GM19043 (cell line): Measurements from ENCODE around the gene COL13A1.

Experiments
- ATAC-seq: cut with Tn5 transposase; IDR thresholded peaks from one replicate; pipeline ENCODE4 v1.9.1; 2021; ENCODE audit warnings: low read depth; ENCODE audit not compliant: unreplicated experiment

Gene COL13A1

DNA sequence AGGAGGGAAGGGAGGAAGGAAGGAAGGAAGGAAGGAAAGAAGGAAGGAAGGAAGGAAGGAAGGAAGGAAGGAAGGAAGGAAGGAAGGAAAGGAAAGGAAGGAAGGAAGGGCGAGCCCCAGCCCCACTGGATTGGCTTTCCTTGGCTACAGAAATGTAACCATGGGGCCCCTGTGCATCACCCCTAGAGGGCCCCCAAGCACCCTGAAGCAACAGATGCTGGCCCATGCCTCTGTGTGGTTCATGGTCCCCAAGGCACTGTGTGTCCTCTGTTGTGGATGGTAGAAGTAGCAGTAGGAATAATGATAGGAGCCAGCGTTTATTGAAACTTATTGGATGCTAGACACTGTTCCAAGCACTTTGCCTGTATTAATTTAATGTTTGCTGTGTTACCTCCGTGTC lies 134.4 kb downstream of the COL13A1 start:
- ATAC-seq: no peak

DNA sequence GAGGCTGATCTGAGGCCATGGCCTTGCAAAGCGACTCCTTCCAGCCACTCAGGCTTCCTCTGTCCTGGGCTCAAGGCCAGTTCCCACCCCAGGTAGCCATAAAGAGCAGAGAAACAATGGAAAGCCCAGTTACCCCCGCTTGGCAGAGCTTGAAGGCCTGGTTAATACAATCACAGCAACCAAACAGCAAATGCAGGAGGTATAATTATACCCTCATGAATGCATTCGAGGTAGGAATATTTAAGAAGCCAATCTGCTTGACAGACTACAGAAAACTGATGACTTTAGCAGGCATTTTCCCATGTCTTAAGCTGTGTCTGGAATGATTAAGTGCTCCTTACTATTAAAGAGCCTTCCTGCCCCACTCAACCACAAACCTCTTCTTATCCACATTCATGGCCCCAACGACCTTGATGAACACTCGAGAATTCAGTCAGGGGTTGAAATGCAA lies 136.9 kb downstream of the COL13A1 start:
- ATAC-seq: no peak

DNA sequence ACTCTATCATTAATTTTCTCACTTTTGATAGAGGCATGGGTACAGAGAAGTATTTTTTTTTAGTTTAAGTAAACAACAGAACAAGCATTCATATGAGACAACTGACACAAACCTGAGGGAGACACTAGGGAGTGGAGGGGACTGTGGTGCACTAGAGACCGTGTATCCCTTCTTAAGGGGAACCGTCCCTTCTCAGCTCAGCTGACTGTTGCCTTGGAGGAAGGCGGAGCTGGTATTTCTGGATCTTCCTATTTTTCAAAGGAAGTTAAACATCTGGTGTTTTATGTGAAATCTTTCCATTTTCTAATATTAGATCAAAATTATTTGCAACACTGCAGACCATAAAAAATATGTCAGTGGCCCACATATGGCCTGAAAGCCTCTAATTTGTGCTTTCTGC lies 137.4 kb downstream of the COL13A1 start:
- ATAC-seq: no peak

DNA sequence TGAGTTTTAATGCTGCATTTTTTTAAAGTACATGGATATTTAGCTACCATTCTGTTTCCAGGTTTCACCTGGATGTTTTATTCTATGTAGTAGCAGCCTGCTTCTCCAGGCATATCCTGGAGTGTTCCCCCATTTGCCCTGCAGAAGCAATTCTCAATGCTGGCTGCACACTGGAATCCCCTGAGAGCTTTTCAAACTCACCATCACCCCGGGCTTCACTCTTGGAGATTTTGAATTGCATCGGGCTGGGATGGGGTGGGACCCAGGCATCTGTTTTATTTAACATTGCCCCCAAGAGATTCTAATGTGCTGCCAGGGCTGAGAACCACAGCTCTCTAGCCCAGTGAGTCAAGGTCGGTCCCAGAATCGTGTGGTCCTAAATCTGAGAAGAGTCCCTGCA lies 137.8 kb downstream of the COL13A1 start:
- no peak for ATAC-seq

DNA sequence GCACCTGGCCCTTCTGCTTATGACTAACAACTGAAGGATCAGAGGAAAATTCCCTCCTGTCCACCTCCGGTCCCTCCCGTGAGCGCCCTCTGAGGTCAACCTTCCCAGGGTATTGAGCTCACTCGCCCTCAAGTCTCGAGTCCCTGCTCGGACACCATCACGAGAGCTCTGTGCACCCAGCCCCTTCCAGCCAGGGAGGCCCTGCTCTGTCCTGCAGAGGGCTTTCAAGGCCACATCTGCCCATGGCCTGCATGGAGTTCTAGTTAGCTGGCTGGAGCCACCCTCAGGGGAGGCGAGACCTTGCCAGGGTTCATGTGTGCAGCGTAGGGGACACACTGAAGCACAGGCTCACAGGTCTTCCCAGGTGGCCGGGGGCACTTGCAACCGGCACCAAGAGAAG lies 140.0 kb downstream of the COL13A1 start:
- no peak for ATAC-seq

DNA sequence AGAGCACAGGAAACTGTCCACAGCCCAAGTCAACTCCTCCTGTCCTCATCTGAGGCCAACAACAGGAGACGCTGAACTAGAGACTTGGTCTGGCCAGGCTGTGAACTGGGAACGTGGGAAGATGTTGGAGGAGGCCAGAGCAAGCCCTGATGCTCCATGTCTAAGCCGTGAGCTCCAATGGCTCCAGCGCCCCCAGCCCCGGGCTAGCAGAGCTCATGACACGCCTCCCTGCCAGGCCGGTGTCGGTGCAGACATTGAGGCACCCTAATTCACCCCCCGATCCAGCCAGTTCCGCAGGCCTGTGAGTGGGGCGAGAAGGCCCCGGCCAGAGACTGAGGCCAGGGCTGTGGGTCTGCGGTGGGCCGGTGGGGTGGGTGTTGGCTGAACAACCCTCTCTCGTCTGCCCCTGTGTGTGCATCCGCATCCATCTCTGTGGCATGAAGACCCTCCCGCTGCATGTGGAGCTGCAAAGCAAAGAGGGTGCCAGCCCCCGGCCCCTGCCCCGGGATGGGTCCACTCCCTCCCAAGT lies 141.7 kb downstream of the COL13A1 start:
- ATAC-seq: no peak

DNA sequence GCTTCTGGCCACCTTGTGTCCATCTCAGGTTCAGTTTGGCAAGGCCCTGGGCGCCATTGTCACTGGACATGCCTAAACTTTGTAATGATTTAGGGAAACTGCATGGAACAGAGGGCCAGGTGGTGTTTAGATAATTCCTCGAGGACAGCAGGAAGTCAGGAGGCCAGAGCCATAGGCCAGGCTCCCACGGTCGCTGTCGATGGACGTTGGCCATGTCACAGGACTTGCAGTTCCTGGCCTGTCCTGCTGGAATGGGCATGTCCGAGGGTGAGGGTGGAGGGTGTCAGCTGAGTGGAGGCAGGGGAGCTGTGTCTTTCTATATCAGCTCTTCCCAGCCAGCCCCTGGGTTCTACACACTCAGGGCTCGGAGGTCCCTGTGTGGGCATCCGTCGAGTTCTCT lies 143.1 kb downstream of the COL13A1 start:
- no peak for ATAC-seq

DNA sequence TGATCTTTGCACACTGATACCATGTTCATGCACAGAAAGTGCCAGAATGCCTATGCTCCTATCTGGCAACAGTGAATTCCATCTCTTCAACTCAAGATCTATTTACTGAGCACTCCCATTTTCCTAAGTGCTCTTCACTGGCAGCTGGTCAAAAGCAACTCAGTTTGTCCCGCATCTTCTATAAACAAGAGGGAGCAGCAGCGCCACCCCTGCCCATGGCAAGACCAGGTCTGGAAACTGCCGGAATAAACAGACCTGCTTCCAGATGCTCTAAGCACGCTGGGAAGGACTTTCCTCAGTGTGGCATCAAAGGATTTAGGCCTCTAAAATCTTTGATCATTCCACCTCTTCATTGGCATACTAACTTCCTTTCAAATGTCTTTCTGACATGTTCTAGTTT lies 146.6 kb downstream of the COL13A1 start:
- no peak for ATAC-seq

DNA sequence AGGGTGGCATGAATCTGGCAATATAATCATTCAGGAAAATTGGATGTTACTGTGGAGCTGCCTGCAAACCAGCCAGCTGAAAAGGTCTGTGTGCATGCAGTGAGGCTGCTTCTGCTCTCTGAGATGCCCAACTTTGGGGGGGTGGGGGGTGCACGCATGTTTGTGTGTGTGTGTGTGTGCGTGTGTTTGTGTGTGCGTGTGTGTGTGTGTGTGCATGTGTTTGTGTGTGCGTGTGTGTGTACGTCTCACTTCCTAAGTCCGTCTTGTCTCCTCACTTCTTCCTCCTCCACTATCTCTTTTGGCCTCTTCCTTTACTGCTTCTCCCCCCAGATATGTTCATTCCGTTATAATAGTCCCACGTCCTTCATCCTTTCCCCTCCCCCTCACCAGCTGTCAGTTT lies 148.1 kb downstream of the COL13A1 start:
- no peak for ATAC-seq

DNA sequence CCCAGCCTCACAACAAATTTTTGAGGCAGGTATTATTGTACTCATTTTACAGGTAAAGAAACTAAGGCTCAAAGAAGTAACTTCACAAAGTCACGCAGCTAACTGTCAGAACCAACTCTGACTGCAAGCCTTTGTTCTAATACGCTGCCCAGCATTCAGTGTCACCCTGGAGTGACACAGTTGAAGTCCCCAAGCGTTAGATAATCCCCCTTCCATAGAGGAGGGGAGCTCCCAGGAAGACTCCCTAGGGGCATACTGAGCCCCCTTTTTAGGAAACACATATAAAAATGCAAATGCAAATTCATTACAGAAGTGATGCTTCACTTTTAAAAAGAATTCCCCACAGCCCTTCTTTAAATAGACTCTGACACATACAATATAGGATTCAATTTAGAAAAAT lies 150.0 kb downstream of the COL13A1 start:
- ATAC-seq: no peak

DNA sequence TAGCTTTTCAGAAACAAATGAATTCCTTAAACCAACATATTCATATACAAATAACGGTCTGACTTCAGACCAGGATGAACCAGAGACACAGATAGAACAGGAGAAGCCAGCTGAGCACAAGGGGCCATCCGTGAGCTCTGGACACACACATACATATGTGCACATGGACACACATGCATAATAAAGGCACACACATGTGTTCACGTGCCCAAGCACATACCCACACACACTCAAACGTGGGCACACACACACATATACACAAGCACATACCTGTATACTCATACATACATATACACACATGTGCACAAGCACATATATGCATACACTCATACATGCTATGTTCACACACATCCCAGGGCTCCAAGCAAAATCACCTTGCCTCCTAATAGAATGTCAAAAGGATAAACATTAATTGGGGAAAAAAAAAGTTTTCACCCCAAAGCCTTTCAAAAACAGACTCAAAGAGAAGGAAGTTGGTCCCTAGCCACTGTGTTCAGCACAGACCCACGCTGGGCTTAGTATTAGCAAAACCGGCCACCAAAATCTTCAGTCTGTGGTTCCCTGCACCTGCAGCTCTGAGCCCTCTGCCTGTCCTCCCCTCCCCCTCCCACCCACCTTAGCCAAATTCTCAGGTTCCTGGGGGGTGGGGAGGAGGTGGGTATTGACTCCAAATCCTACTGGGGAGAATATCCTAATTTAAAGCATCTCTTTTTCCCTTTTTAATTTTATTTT lies 150.5 kb downstream of the COL13A1 start:
- ATAC-seq: peak; percentile 59

DNA sequence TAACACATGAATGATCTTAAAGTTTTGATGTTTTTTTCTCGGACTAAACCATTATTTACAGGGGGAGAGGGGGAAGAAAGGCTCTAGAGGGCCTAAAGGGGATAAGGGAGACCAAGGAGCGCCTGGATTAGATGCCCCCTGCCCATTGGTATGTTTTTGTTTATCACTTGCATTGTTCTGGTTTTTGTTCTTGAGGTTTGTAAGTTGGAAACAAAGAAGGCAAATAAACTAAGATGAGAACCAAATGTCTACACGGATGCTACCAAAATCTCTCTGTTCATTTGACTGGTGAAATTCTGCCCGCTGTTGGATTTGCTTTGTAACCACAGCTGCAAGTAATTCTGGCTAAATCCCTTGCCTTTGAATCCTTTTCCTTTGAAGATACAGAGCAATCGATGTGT lies 151.1 kb downstream of the COL13A1 start:
- ATAC-seq: no peak

DNA sequence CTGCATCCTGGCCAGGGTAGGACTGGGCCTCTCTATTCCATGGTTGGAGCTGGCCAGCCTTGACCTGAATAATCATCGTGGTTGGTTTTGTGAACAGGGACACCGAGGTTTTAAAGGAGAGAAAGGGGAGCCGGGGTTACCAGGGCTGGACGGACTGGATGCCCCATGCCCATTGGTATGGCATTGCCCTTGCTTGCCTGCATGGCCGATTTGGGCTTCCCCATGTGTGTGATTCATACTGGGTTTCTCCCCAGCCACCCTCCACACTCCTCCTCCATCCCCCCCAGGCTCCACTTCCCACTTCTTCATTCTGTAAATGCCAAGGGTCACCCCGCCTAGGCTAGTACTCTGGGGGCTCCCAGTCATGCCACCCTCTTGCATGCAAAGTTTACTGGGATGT lies 152.1 kb downstream of the COL13A1 start:
- no peak for ATAC-seq

DNA sequence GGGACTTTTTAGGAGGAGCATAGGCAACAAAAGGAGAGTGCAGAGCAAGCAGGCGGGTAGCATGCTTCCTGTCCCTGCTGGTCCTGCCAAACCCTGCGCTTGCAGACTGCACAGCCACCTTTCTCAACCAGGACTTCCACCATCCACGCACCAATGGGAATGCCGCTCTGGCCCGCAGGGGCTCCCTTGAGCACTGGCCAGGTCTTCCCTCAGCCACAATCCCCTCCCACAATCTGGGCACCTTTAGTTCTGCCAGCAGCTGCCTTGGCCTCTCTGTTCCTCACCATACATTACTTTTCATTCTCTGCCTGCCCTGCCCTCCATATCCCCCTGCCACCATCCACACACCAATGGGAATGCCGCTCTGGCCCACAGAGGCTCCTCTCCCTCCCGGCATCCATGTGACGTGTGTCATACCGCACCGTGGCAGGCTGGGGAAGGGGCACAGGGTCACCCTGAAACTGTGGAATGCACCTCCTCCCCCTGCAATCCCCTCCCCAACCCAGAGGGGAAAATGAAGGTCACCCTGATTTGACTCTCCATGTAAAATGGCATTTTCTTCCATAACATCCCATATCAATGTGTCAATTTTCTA lies 153.6 kb downstream of the COL13A1 start:
- no peak for ATAC-seq

DNA sequence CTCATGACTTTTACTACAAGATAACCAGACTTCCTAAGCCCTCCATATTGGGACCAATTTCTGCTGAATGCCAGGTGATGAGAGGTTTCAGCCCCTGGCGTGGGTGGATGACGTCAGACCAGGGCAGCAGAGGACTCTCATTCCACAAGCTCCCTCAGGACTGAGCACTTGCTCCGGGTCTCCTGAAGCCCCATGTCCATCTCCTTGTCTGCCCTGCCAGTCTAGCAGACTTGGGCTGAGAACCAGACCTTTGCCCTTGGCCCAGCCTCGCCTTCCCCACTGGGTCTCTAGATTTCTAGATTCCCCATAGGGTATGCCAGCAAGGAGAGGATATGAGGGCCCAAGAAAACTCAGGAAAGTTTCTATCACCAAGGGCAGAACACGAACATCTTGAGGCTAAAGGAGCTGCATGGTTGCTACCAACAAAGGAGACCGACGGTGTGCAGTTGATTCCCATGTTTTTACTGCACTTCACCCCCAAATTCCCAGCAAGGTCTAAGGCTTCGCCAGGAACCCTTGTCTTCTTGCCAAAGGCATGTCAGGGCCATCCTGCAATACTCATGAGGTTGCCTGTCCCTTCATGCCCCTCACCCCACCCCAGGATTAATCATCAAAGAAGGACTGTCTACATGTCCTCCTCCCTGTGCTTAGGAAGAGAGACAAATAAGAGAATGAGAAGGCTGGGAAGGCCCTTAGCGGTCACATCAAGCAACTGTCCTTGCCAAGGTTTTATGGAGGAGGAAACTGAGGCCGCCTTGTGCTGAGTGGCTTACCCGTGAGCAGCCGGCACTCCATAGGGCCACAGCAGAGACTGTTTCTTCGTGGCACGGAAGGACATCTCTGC lies 154.4 kb downstream of the COL13A1 start:
- ATAC-seq: no peak

DNA sequence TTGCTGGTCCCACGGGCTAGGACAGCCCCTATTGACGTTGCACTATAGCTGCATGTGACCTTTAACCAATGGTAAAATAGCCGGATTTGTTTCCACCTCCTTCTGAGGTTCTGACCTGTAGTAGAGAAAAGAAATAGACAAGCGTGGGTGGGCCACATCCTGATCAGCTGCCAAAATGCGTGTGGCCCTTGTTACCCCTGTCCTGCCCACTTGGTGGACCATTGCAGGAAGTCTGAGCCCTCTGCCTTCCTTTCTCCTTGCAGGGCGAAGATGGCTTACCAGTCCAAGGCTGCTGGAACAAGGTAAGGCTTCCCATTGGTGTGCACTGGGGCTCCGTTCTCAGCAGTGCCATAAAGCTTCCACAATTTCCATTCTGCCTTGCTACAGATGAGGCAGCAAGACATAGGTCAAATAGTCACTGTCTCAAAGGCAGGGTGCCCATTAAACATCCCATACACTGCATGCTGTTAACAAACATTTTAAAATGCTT lies 155.1 kb downstream of the COL13A1 start:
- ATAC-seq: no peak

DNA sequence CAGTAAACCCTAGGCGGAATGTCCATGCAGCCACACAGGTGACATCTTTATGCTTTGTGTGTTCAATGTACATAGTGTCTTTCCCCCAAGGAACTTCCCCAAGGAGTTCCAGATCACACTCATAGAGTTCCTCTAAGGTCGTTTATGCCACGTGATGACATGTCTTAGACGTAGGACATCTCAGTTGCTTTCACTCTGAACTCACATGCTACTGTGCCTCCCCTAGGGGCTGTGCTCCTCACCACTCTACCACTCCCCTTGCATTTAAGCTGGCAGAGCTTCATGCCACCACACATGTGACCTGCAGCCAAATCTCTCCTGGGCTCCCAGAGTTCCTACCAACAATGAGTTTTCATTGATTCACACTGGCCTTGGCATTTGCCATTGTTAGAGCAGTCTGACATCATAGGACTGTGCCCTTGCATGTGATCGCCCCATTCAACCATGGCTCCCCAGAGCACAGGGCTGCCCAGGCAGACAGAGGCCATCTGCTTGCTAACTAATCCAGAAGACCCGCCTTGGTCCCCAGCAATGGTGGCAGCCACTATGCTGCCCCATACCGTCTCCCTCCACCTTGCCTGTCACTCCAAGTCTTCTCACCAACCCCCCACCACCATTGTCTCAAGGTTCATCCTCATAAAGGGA lies 155.7 kb downstream of the COL13A1 start:
- no peak for ATAC-seq

DNA sequence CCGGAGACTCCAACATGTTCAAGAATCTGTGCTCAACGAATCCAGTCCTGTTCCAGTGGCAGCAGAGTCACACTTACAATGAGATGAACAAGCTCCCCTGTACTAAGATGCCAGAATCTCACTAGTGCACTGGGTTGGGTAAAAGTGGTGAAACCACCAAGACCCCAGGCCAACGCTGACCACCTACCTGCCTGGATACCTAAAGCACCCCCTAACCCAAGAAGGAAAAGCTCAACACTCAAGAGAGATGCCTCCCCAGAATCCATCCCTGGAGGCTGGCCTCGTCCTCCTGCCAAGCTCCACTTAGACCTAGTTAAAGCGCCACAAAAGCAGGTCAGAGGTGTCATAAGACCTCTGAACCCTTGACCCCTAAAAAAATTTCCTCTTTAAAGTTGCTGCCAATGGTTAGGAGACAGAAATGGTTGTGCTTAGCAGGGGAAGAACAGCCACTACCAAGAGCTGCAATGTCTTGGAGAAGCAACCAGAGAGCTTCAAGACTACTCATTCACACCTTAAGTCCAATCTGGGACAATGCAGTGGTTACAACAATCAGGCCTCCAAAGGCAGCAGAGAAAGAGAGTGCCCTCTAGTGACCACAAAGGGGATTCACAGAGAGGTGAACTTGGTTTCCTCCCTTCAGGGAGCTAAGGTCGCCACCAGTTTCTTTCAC lies 156.3 kb downstream of the COL13A1 start:
- peak; percentile 67 for ATAC-seq

DNA sequence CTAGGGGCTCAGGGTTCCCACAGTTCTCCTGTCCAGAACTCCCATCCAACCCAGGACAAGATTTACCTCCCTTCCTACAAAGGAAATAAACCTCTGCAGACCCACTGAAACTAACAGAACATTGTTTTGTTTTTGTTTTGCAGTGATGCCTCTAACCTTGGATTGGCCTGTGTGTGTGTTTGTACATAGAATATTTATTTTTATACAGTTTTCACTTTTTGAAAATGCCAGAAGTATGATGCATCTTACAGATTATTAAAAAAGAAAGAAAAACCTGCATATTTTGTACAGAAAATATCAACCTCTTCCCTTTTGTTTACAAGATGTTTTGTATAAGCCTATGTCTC lies 156.8 kb downstream of the COL13A1 start:
- no peak for ATAC-seq

DNA sequence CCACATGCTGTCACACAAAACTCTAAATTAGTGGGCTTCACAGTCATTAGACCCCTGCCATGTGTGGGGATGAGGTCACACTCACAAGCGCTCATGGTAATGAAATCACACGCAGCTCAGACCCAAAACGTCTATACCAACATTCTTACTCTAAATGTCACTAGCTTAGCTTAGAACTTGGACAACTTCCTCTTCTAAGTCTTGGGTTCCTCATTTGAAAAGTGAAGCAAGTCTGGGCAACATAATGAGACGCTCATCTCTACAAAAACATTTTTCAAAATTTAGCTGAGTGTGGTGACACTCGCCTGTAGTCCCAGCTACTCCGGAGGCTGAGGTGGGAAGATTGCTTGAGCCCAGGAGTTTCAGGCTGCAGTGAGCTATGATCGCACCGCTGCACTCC lies 158.2 kb downstream of the COL13A1 start:
- no peak for ATAC-seq
